SK-N-SH (cell line): ENCODE results near the gene TRA2B.

Experiments used
- CHD2 ChIP-seq: fragments of 150-350 bp; IDR thresholded peaks from 2 replicates; pipeline ENCODE4 v1.6.1; 2018; ENCODE audit warnings: low read length; ENCODE audit not compliant: partially characterized antibody
- CTCF ChIP-seq: fragments of 200-600 bp; sonication (generic); IDR thresholded peaks from 2 replicates; pipeline ENCODE4 v1.6.1; 2017; ENCODE audit warnings: antibody characterized with exemption, mild to moderate bottlenecking, moderate library complexity
- ELF1 ChIP-seq: IDR thresholded peaks from 2 replicates; pipeline ENCODE4 v1.4.0; 2012
- EZH2phosphoT487 ChIP-seq: fragments of 200-600 bp; sonication (generic); IDR thresholded peaks from 2 replicates; pipeline ENCODE4 v1.6.1; 2017; ENCODE audit warnings: low read depth, mixed run types, mild to moderate bottlenecking, antibody characterized with exemption, moderate library complexity, borderline replicate concordance
- FOSL2 ChIP-seq: IDR thresholded peaks from 2 replicates; pipeline ENCODE4 v1.4.0; 2012; ENCODE audit warnings: low read depth, mild to moderate bottlenecking, moderate library complexity, borderline replicate concordance
- FOXJ3 ChIP-seq: sonication (generic); formaldehyde crosslinking; IDR thresholded peaks from 2 replicates; pipeline ENCODE4 v1.5.1; 2020; ENCODE audit warnings: mild to moderate bottlenecking, missing genetic modification reagents
- POLR2AphosphoS5 ChIP-seq: IDR thresholded peaks from 2 replicates; pipeline ENCODE4 v1.6.1; 2012; ENCODE audit warnings: low read depth, low read length
- RAD21 ChIP-seq: IDR thresholded peaks from 2 replicates; pipeline ENCODE4 v1.6.1; 2012; ENCODE audit warnings: mild to moderate bottlenecking, low read length
- REST ChIP-seq: IDR thresholded peaks from 2 replicates; pipeline ENCODE4 v1.6.1; 2012; ENCODE audit warnings: mild to moderate bottlenecking, low read depth, low read length, moderate library complexity
- SIN3A ChIP-seq: IDR thresholded peaks from 2 replicates; pipeline ENCODE4 v1.6.1; 2012; ENCODE audit warnings: low read depth, mild to moderate bottlenecking, low read length, moderate library complexity, borderline replicate concordance

GRCh38 chr3:185943760-185944106 is 5.9 kb upstream of the TRA2B start:
- no peak for TF ChIP-seq SIN3A
- TF ChIP-seq CTCF: no peak
- no peak for TF ChIP-seq POLR2AphosphoS5
- TF ChIP-seq CHD2: no peak
- TF ChIP-seq EZH2phosphoT487: no peak
- no peak for TF ChIP-seq REST
- no peak for TF ChIP-seq RAD21
- no peak for TF ChIP-seq FOSL2
- no peak for TF ChIP-seq FOXJ3
- no peak for TF ChIP-seq ELF1
